Mammary microvascular endothelial cell (primary cell): ENCODE data around the gene TEX44. TPM values are rescaled to one million over a fixed set of nuclear protein-coding genes. Genes with fewer than 3 reads are reported as not detected.

ENCODE experiments used
- total RNA-seq: library from RNA; depleted of rRNA; stranded (reverse); fragments of >200 nt; gene quantifications from 2 replicates; pipeline ENCODE4 v1.2.3, GENCODE V29; 2015

TEX44 gene
- not detected in 2 replicates for total RNA-seq

GRCh38 chr2:231592636-231593145 lies at the start of gene TEX44:
TSS of gene TEX44 (plus strand) at chr2:231592864. CDS start at chr2:231592952, 88 bp downstream.

Other genes with a start within 250 kb of the TEX44 start
- 1.1 and 1.3 TPM in 2 replicates for gene B3GNT7, start 197.2 kb upstream of the TEX44 start, total RNA-seq
- gene NCL, start 128.4 kb upstream of the TEX44 start, total RNA-seq: 131 and 178 TPM in 2 replicates
- not detected in 2 replicates for gene NMUR1, start 62.4 kb upstream of the TEX44 start, total RNA-seq
- 1,243 and 1,357 TPM in 2 replicates for gene PTMA, start 115.7 kb downstream of the TEX44 start, total RNA-seq
- gene PDE6D, start 188.4 kb downstream of the TEX44 start, total RNA-seq: 44.2 and 49.1 TPM in 2 replicates
- 22.3 and 25.9 TPM in 2 replicates for gene COPS7B, start 193.6 kb downstream of the TEX44 start, total RNA-seq